K562 (cell line): Measurements from ENCODE around the gene ARL8A. TPM values are rescaled to one million over a fixed set of nuclear protein-coding genes. Genes with fewer than 3 reads are reported as not detected.

Source experiments
- ATAC-seq: fragments of 200-7000 bp; cut with Tn5 transposase; 3 replicates; pipeline ENCODE4 v1.9.1; 2020; ENCODE audit warnings: moderate library complexity
- BruUV-seq: library from RNA; stranded (reverse); fragments of 400-500 nt; replicated peaks from 2 replicates; lab custom pipeline; 2021; lab: Mats Ljungman, UMichigan
- CTCF ChIA-PET: fragments of 300-600 bp; formaldehyde crosslinking; extraction: SDS; loops from one replicate; lab custom pipeline; 2021; ENCODE audit warnings: low intra/inter-chr PET ratio; lab: Yijun Ruan, JAX
- POLR2A ChIA-PET: fragments of 300-600, 350-650 bp; sonication (Branson Sonifier 250); formaldehyde crosslinking; extraction: SDS; loops from one replicate; lab custom pipeline; 2021; ENCODE audit warnings: antibody characterized with exemption, inconsistent platforms; lab: Yijun Ruan, JAX
- DNase-seq, 4 experiments: peaks; one replicate each; pipeline versions ENCODE4 v3.0.0 to v3.0.0-alpha.2; 2011 to 2018; ENCODE audit warnings: low spot score in 3 of 4, mixed read lengths in 3 of 4; ENCODE audit errors: extremely low read depth in 1 of 4
- FAIRE-seq: peaks from 2 replicates; lab custom pipeline; 2011; peaks lifted over from hg19 to GRCh38; lab: Jason Lieb, UNC
- H2AFZ ChIP-seq: 2 replicates; pipeline ENCODE4 v1.6.0; 2011; ENCODE audit warnings: low read depth, low read length, control low read depth, inconsistent platforms
- H3K27ac ChIP-seq: fragments of 200-600 bp; 3 replicates; pipeline ENCODE4 v1.8.0; 2011; ENCODE audit warnings: low read depth, mild to moderate bottlenecking, control low read depth, inconsistent platforms, low read length, moderate library complexity, mixed read lengths; ENCODE audit errors: extremely low read depth
- H3K27me3 ChIP-seq, 2 experiments: fragments of 300-600 bp in 1 of 2; 2 replicates in 1 of 2; 3 replicates in 1 of 2; pipeline versions ENCODE4 v1.6.0 to v1.8.0; 2011; ENCODE audit warnings: inconsistent platforms in 2 of 2, low read length in 2 of 2, mild to moderate bottlenecking in 1 of 2, mixed read lengths in 1 of 2, moderate library complexity in 1 of 2; ENCODE audit not compliant: control insufficient read depth in 2 of 2, insufficient read depth in 2 of 2
- H3K36me3 ChIP-seq: fragments of 300-600 bp; 3 replicates; pipeline ENCODE4 v1.8.0; 2011; ENCODE audit warnings: mild to moderate bottlenecking, low read length, inconsistent platforms; ENCODE audit not compliant: control insufficient read depth, insufficient read depth
- H3K4me1 ChIP-seq, 2 experiments: fragments of 200-600 bp in 1 of 2; replicated peaks in 1 of 2; 2 replicates in 1 of 2; 3 replicates in 1 of 2; pipeline versions ENCODE4 v1.5.1 to v1.8.0; 2011; ENCODE audit warnings: inconsistent platforms in 2 of 2, low read length in 2 of 2, mild to moderate bottlenecking in 1 of 2, mixed read lengths in 1 of 2, moderate library complexity in 1 of 2; ENCODE audit not compliant: control insufficient read depth in 2 of 2, insufficient read depth in 2 of 2
- H3K4me2 ChIP-seq: 2 replicates; pipeline ENCODE4 v1.6.1; 2011; ENCODE audit warnings: low read length, control low read depth, inconsistent platforms, mixed read lengths; ENCODE audit not compliant: insufficient read depth
- H3K4me3 ChIP-seq: fragments of 200-600 bp; sonication (generic), shearing (Covaris generic); 2 replicates; pipeline ENCODE4 v1.5.1; 2016; ENCODE audit warnings: control low read depth, inconsistent platforms
- H3K79me2 ChIP-seq: fragments of 200-600 bp; 3 replicates; pipeline ENCODE4 v1.8.0; 2011; ENCODE audit warnings: low read length, inconsistent platforms; ENCODE audit not compliant: control insufficient read depth, insufficient read depth
- H3K9ac ChIP-seq, 2 experiments: 2 replicates each; pipeline versions ENCODE4 v1.6.0 to v1.6.1; 2011; ENCODE audit warnings: low read depth in 2 of 2, low read length in 2 of 2, control low read depth in 1 of 2, inconsistent platforms in 1 of 2, mild to moderate bottlenecking in 1 of 2, mixed read lengths in 1 of 2; ENCODE audit not compliant: insufficient read depth in 1 of 2
- H3K9me1 ChIP-seq: one replicate; pipeline ENCODE4 v1.6.0; 2011; ENCODE audit warnings: inconsistent platforms, mild to moderate bottlenecking, low read length, moderate library complexity; ENCODE audit not compliant: control insufficient read depth, insufficient read depth
- H3K9me3 ChIP-seq: replicated peaks from 2 replicates; pipeline ENCODE4 v1.5.1; 2011; ENCODE audit warnings: low read depth, low read length, inconsistent platforms; ENCODE audit not compliant: control insufficient read depth, insufficient read depth
- H4K20me1 ChIP-seq: replicated peaks from 2 replicates; pipeline ENCODE4 v1.6.1; 2011; ENCODE audit warnings: low read length, inconsistent platforms, mixed read lengths; ENCODE audit not compliant: control insufficient read depth, insufficient read depth
- ARID1B ChIP-seq: fragments of 450-650 bp; IDR thresholded peaks from 2 replicates; pipeline ENCODE4 v1.6.1; 2016; ENCODE audit warnings: antibody characterized with exemption, mild to moderate bottlenecking, inconsistent platforms
- CC2D1A ChIP-seq: fragments of 450-650 bp; IDR thresholded peaks from 2 replicates; pipeline ENCODE4 v1.6.1; 2017; ENCODE audit warnings: mild to moderate bottlenecking
- CTBP1 ChIP-seq: fragments of 450-650 bp; IDR thresholded peaks from 2 replicates; pipeline ENCODE4 v1.6.1; 2016; ENCODE audit warnings: borderline replicate concordance
- GATAD2A ChIP-seq: fragments of 450-650 bp; IDR thresholded peaks from 2 replicates; pipeline ENCODE4 v1.6.1; 2017
- KAT8 ChIP-seq: fragments of 450-650 bp; IDR thresholded peaks from 2 replicates; pipeline ENCODE4 v1.6.1; 2016; ENCODE audit warnings: low read depth, mild to moderate bottlenecking
- NFIC ChIP-seq: fragments of 450-650 bp; IDR thresholded peaks from 2 replicates; pipeline ENCODE4 v1.6.1; 2017; ENCODE audit warnings: mild to moderate bottlenecking, inconsistent platforms
- PHB2 ChIP-seq: fragments of 450-650 bp; IDR thresholded peaks from 2 replicates; pipeline ENCODE4 v1.6.1; 2017; ENCODE audit warnings: low read depth
- RCOR1 ChIP-seq, 2 experiments: IDR thresholded peaks; 2 replicates each; pipeline ENCODE4 v1.6.1; 2012; ENCODE audit warnings: low read depth in 2 of 2, low read length in 2 of 2, borderline replicate concordance in 1 of 2, improper control_type of control experiment in 1 of 2
- SMARCE1 ChIP-seq: fragments of 450-650 bp; IDR thresholded peaks from 2 replicates; pipeline ENCODE4 v1.7.1; 2016; ENCODE audit warnings: mild to moderate bottlenecking
- TEAD2 ChIP-seq: fragments of 450-650 bp; IDR thresholded peaks from 2 replicates; pipeline ENCODE4 v1.6.1; 2016; ENCODE audit warnings: missing genetic modification characterization, control low read depth, missing compliant biosample characterization
- TEAD4 ChIP-seq, 2 experiments: sonication (generic) in 1 of 2; formaldehyde crosslinking in 1 of 2; IDR thresholded peaks; 2 replicates each; pipeline versions ENCODE4 v1.6.1 to v1.8.0; 2012 to 2022; ENCODE audit warnings: borderline replicate concordance in 1 of 2, inconsistent platforms in 1 of 2, low read length in 1 of 2, mild to moderate bottlenecking in 1 of 2, missing genetic modification reagents in 1 of 2
- WGBS: fragments of 100-300 bp; shearing (Covaris generic); methylation state at CpG from one replicate; pipeline ENCODE4 v1.1.6; 2016; ENCODE audit warnings: low coverage, mixed read lengths; ENCODE audit not compliant: insufficient coverage; ENCODE audit errors: missing lambda C conversion rate; 5-methylcytosine and 5-hydroxymethylcytosine counted together
- in situ Hi-C: fragments of 300-500 bp; cut with MboI; formaldehyde crosslinking; loops from 4 replicates; pipeline ENCODE4 v1.15.0; 2018; ENCODE audit warnings: inconsistent platforms, mixed read lengths
- intact Hi-C: fragments of 100-400 bp; cut with micrococcal nuclease; formaldehyde crosslinking; loops from 2 replicates; pipeline ENCODE4 v1.14.2; 2022
- polyA plus RNA-seq, 8 experiments: library from polyadenylated mRNA; depleted of rRNA in 4 of 8; stranded (reverse) in 5 of 8; unstranded in 3 of 8; fragments of >200 nt; fragmentation: Nextera tagmentation in 2 of 8; fragmentation: Illumina TruSeq in 1 of 8; extraction: Ambion mirVana in 2 of 8; extraction: Trizol in 1 of 8; gene quantifications; 2 replicates each; pipeline versions ENCODE4 v1.2.1 to v1.2.3, GENCODE V29; 2011 to 2014; ENCODE audit warnings: inconsistent platforms in 1 of 8, missing spikeins in 1 of 8
- total RNA-seq, 7 experiments: library from RNA; depleted of rRNA in 6 of 7; stranded (reverse); fragments of >200 nt in 6 of 7; fragmentation: Illumina TruSeq in 2 of 7; extraction: Trizol in 2 of 7; gene quantifications; 2 replicates each; pipeline versions ENCODE4 v1.2.1 to v1.2.3, GENCODE V29; 2011 to 2021; ENCODE audit warnings: low replicate concordance in 1 of 7
- TF ChIP-seq, protein P1 (sequence below), 2 experiments: fragments of 450-650 bp; IDR thresholded peaks; 2 replicates each; pipeline ENCODE4 v1.6.1; 2018; ENCODE audit warnings: mild to moderate bottlenecking in 2 of 2, low read depth in 1 of 2; ENCODE audit not compliant: partially characterized antibody in 2 of 2
- TF ChIP-seq, protein P2 (sequence below), 2 experiments: IDR thresholded peaks in 1 of 2; conservative IDR thresholded peaks in 1 of 2; 2 replicates each; pipeline ENCODE4 v1.6.1; 2016; ENCODE audit warnings: low read depth in 2 of 2, mild to moderate bottlenecking in 1 of 2, missing compliant biosample characterization in 1 of 2, missing genetic modification characterization in 1 of 2, moderate library complexity in 1 of 2
- TF ChIP-seq, protein P3 (sequence below): sonication (generic); IDR thresholded peaks from 2 replicates; pipeline ENCODE4 v1.6.1; 2016

Gene ARL8A
- total and polyA plus RNA-seq, 9 of the 15 experiments (the other 6 are each of a cell fraction or from before 2014, with no cell fraction given), result 0.17 to 27.3 (median 15.6) TPM

DNA sequence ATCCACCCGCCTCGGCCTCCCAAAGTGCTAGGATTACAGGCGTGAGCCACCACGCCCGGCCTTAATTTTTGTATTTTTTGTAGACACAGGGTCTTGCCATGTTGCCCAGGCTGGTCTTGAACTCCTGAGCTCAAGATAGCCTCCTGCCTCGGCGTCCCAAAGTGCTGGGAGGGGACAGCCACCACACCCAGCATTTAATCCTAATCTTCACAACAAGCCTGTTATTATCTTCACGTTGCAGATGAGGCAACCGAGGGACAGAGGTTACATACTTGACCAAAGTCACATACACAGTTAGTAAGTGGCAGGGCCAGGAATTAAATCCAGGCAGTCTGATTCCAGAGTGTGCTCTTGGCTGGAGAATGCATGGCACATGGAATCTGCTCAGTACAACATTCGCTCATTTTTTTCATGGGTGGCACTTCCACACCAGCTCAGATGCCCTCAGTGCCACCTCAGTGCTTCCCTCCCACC is 26.6 kb downstream of the ARL8A start:
- Histone ChIP-seq H3K9ac (peak overlapping the region in 1 of 2 experiments; percentile 21; a peak in 1 of 4 replicates), H3K4me1 (peaks cover 9 to 14% of the 10 kb centered on the region in 2 experiments; a peak in 4 of 5 replicates)
- TF ChIP-seq KAT8 (no peak), ARID1B (peak; percentile 97), SMARCE1 (peak; percentile 81), CC2D1A (peak; percentile 62; the same call in 1 of the 2 replicates), CTBP1 (peak; percentile 89), PHB2 (peak; percentile 76), TEAD2 (tag) (0 out of 2 replicates have a peak, but pooled peaks have one; percentile 27), GATAD2A (no peak), RCOR1 (IDR thresholded peaks at IDR 0.05; ENCODE audit: borderline replicate concordance in 1 of 2, low read depth in 2 of 2, low read length in 2 of 2) (peak; percentile 70 to 99), TEAD4 (IDR thresholded peaks at IDR 0.05; ENCODE audit: low read length) (peak; percentile 94), TEAD4 (CRISPR knock-in tag; IDR thresholded peaks at IDR 0.05; ENCODE audit: borderline replicate concordance) (no peak), NFIC (peak; percentile 68)
- TF ChIP-seq, protein P1, sequence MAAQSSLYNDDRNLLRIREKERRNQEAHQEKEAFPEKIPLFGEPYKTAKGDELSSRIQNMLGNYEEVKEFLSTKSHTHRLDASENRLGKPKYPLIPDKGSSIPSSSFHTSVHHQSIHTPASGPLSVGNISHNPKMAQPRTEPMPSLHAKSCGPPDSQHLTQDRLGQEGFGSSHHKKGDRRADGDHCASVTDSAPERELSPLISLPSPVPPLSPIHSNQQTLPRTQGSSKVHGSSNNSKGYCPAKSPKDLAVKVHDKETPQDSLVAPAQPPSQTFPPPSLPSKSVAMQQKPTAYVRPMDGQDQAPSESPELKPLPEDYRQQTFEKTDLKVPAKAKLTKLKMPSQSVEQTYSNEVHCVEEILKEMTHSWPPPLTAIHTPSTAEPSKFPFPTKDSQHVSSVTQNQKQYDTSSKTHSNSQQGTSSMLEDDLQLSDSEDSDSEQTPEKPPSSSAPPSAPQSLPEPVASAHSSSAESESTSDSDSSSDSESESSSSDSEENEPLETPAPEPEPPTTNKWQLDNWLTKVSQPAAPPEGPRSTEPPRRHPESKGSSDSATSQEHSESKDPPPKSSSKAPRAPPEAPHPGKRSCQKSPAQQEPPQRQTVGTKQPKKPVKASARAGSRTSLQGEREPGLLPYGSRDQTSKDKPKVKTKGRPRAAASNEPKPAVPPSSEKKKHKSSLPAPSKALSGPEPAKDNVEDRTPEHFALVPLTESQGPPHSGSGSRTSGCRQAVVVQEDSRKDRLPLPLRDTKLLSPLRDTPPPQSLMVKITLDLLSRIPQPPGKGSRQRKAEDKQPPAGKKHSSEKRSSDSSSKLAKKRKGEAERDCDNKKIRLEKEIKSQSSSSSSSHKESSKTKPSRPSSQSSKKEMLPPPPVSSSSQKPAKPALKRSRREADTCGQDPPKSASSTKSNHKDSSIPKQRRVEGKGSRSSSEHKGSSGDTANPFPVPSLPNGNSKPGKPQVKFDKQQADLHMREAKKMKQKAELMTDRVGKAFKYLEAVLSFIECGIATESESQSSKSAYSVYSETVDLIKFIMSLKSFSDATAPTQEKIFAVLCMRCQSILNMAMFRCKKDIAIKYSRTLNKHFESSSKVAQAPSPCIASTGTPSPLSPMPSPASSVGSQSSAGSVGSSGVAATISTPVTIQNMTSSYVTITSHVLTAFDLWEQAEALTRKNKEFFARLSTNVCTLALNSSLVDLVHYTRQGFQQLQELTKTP (IDR thresholded peaks at IDR 0.05; ENCODE audit: low read depth in 1 of 2, partially characterized antibody in 2 of 2), result peak in 1 of 2 experiments; percentile 33
- TF ChIP-seq, protein P2, sequence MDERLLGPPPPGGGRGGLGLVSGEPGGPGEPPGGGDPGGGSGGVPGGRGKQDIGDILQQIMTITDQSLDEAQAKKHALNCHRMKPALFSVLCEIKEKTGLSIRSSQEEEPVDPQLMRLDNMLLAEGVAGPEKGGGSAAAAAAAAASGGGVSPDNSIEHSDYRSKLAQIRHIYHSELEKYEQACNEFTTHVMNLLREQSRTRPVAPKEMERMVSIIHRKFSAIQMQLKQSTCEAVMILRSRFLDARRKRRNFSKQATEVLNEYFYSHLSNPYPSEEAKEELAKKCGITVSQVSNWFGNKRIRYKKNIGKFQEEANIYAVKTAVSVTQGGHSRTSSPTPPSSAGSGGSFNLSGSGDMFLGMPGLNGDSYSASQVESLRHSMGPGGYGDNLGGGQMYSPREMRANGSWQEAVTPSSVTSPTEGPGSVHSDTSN (CRISPR knock-in tag; IDR thresholded peaks at IDR 0.05; ENCODE audit: low read depth), result no peak
- TF ChIP-seq, protein P2 (tag; conservative IDR thresholded peaks at IDR 0.05; ENCODE audit: low read depth), result no peak
- TF ChIP-seq, protein P3, sequence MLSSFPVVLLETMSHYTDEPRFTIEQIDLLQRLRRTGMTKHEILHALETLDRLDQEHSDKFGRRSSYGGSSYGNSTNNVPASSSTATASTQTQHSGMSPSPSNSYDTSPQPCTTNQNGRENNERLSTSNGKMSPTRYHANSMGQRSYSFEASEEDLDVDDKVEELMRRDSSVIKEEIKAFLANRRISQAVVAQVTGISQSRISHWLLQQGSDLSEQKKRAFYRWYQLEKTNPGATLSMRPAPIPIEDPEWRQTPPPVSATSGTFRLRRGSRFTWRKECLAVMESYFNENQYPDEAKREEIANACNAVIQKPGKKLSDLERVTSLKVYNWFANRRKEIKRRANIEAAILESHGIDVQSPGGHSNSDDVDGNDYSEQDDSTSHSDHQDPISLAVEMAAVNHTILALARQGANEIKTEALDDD, result peak; percentile 71; the same call in 1 of the 2 replicates

More for the DNA sequence above, 26.6 kb downstream of the ARL8A start:
- Histone ChIP-seq H3K4me3 (no peak overlapping the region), H4K20me1 (peaks cover 12% of the 10 kb centered on the region; the same call in 1 of the 2 replicates), H3K27me3 (peaks cover 16 to 33% of the 10 kb centered on the region in 2 experiments), H3K4me2 (peak overlapping the region; percentile 28), H3K9me1 (no peaks in the 10 kb centered on the region), H2AFZ (no peak overlapping the region), H3K36me3 (no peaks in the 10 kb centered on the region), H3K9me3 (no peaks in the 10 kb centered on the region), H3K79me2 (no peaks in the 10 kb centered on the region), H3K27ac (no peak overlapping the region; the same call in 2 of the 3 replicates)
- ChIA-PET POLR2A (interaction anchor here (0.5 to 1.8 kb wide), 13 partner anchors 11 to 1188 kb away, joined by 3 to 10 read pairs (median 3); no protein-coding TSS in a partner anchor), CTCF (interaction anchor here (0.7 to 3.8 kb wide), 7 partner anchors 101 to 588 kb away, joined by 3 to 66 read pairs (median 15); partner anchors contain the start of gene ELF3)
- BruUV-seq, result no TSS peak
- ATAC-seq (peak; percentile 75), DNase-seq (peak in 2 of 4 experiments; percentile 79 to 87), FAIRE-seq (peak; percentile 90)
- in situ Hi-C loops (no loop called here), intact Hi-C loops (loop anchor here (5.0 kb wide), 1 partner anchor 236 kb away; no protein-coding TSS in a partner anchor)
- 3% methylated on average over 10 of the region's 10 CpGs for WGBS
